ENCODE measurements around the gene HSD17B12. TPM values are rescaled to one million over a fixed set of nuclear protein-coding genes. Genes with fewer than 3 reads are reported as not detected.

The HSD17B12 gene
- total and polyA plus RNA-seq, 11 donors: 40.5 to 114 (median 70.0) TPM

GRCh38 chr11:43903969-43904368 is 223.4 kb downstream of the HSD17B12 start:
- WGBS, 4 donors: 93 to 96% (median 94%) methylated on average over 4 of the region's 4 CpGs
- no peak for ATAC-seq
- Histone ChIP-seq H3K4me1 (peaks cover 0 to 28% (median 17%) of the 10 kb centered on the region in 12 donors), H3K27me3 (no peaks in the 10 kb centered on the region), H3K36me3 (peaks cover 0 to 70% (median 52%) of the 10 kb centered on the region in 9 donors), H3K27ac (peak overlapping the region in 1 of 12 donors; percentile 57), H3K9me3 (no peaks in the 10 kb centered on the region), H3K4me3 (no peak overlapping the region)
- intact Hi-C loops (cut with DNase I): loop anchor here in 2 of 10 donors (5.0 kb wide), 1 partner anchor 38 kb away; the partner anchor contains the start of gene C11orf96 (in 2 of the 2)
- no peak for DNase-seq
- no peak for TF ChIP-seq CTCF (IDR thresholded peaks at IDR 0.05)
- no peak for TF ChIP-seq POLR2A (IDR thresholded peaks at IDR 0.05)

- Histone ChIP-seq H3K4me3 (peak overlapping the region in 1 of 12 donors; percentile 0), H3K9me3 (no peaks in the 10 kb centered on the region), H3K4me1 (peaks cover 0 to 30% (median 17%) of the 10 kb centered on the region in 12 donors), H3K27ac (peak overlapping the region in 11 of 12 donors; percentile 42 to 68 (median 57)), H3K27me3 (no peaks in the 10 kb centered on the region), H3K36me3 (peaks cover 0 to 70% (median 49%) of the 10 kb centered on the region in 9 donors)
- ATAC-seq: peak in 3 of 4 donors; percentile 47 to 81 (median 63)
- DNase-seq: no peak
- no peak for TF ChIP-seq CTCF (IDR thresholded peaks at IDR 0.05)
- TF ChIP-seq POLR2A (IDR thresholded peaks at IDR 0.05): no peak
- WGBS, 4 donors: 63 to 71% (median 67%) methylated on average over 10 of the region's 10 CpGs
- intact Hi-C loops (cut with DNase I): loop anchor here in 3 of 10 donors (5.0 kb wide), 1 partner anchor 37 kb away; the partner anchor contains the start of gene C11orf96 (in 3 of the 3)
These were observed 224.4 kb downstream of the HSD17B12 start for GRCh38 chr11:43904742-43905535.

GRCh38 chr11:43905813-43906241 is 225.3 kb downstream of the HSD17B12 start:
- peaks cover 0 to 77% (median 52%) of the 10 kb centered on the region in 9 donors for H3K36me3 ChIP-seq

More at GRCh38 chr11:43905813-43906241, 225.3 kb downstream of the HSD17B12 start:
- Histone ChIP-seq H3K9me3 (no peaks in the 10 kb centered on the region), H3K27ac (peak overlapping the region in 10 of 12 donors; percentile 43 to 68 (median 58)), H3K4me1 (peaks cover 0 to 30% (median 17%) of the 10 kb centered on the region in 12 donors), H3K27me3 (no peaks in the 10 kb centered on the region), H3K4me3 (no peak overlapping the region)
- 50 to 60% (median 59%) methylated on average over 2 of the region's 2 CpGs for WGBS, 4 donors
- ATAC-seq (peak in 2 of 4 donors; percentile 55 to 61), DNase-seq (peak in 4 of 5 donors; percentile 38 to 71 (median 54))
- TF ChIP-seq POLR2A (IDR thresholded peaks at IDR 0.05) (no peak), CTCF (IDR thresholded peaks at IDR 0.05) (no peak)
- intact Hi-C loops (cut with DNase I): loop anchor here in 1 of 10 donors (5.0 kb wide), 1 partner anchor 36 kb away; the partner anchor contains the start of gene C11orf96

Other genes with a start within 250 kb of the HSD17B12 start
- gene ALKBH3, start 200.1 kb downstream of the HSD17B12 start, total RNA-seq: 10 to 100 TPM; 13.1 to 24.7 (median 19.5) TPM
- 10 to 100 TPM; 20.5 to 22.4 TPM for gene ALKBH3, start 200.1 kb downstream of the HSD17B12 start, polyA plus RNA-seq